GM18868 (cell line): ENCODE results near the gene EPHA1.
"Not testable (repeated sequence)": the region's sequence is repeated elsewhere in the genome, so short reads cannot be mapped to it uniquely, and the experiment has no call there.

Experiments
- ATAC-seq: cut with Tn5 transposase; IDR thresholded peaks from one replicate; pipeline ENCODE4 v1.9.1; 2021; ENCODE audit warnings: mild to moderate bottlenecking, moderate library complexity; ENCODE audit not compliant: unreplicated experiment

The EPHA1 gene

DNA sequence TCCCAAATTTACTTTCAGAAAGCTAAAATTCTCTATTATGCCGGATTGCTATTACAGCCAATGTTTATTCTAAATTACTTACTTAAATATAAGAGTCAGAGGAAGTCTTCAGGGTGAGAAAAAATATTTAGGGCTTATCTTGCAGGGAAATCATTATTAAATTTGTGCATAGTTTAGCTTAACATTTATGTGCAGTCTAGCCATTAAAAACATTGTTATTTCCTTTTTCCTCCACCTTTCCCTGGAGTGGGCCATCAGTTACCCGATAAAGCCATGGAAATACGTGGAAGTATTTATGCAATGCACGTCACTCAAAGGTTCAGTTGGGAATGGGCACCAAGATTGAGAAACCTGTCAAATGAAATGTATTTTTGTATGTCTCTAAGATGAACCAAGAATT is 25.1 kb upstream of the EPHA1 start:
- ATAC-seq = no peak

DNA sequence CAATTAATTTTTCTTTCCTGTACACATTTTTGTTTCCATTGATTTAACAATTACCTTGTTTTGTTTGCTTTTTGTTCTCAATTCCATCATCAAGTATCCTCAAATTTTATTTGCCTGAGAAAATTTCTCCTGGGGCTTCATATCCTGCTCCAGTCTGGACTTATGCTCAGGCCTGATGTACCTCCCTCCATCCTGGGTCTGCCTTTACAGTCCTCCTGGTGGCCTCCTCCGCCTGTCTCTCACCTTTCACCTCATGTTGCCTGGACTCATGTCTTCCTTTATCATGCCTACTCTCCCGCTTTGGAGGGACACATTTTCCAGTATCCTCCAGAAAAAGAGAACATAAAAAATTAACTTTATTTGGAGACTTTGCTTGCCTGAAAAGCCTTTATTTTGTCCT is 22.5 kb upstream of the EPHA1 start:
- ATAC-seq = no peak

DNA sequence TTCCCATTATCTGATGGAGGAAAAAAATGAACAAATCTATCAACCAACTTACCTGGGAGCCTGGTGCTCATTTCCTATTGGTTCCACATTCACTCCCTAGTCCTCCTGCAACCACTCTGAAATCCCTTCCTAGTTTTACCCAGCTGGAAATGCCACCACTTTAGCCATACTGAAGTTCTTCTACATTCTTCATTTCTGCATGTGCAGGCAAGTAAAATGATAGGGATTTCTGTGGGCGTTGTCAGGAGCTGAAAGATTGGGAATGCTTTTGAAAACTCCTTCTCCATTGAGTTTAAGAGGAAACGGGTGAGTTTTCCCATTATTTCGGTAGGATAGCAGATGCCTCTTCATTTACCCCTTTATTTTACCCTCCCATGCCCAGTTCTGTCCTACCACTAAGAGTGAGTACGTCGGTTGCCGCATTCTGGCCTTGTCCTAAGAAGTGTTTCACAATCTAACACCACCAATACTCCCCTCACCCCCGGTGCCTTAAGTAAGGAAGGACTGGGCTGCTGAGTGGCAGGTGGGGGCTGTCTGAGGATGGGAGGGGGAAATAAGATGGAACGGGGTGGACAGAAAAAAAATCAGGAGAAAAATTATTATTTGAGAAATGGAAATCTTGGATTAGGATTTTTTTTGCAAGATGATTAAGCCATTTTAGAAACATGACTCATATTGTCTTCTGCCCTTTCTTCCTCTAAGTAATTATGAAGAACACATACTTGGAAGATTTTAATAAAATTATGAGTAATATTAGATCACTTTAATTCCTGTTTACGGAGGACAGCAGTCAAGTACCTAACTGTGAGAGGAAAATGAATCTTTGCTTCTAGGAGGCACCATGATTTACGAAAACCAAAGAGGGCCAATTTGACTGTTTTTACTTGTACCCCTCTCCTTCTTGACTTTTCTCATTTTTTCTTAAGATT is 21.4 kb upstream of the EPHA1 start:
- ATAC-seq = no peak

DNA sequence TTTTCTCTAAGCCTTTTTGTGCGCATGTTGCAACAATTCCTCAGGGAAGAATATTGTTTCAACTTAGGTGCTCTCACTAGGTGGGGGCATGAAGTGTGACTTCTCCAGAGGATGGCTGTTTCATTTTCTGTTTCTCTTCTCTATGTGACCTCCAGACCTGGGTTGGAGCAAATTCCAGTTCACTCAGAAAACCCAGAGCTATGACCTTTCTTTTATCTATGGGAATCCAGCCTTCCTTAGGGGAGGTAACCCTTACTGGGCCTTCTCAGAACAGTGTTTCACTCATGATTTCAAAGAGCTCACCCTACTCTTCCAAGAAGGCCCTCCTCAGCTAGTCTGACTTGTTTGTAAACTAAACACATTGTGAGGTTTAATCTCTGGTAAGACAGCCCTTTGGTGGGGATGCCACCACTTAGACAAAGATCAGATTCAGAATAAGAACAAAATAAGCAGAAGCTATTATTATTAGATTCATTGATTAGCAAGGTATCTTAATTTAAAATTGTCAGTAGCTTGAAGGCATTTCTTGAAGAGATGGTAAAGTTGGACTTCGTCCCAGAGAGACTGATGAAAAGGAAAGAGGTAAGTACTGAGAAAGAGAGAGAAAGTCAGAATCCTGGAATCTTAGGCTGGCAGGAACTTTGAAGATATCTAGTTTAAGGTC is 18.0 kb upstream of the EPHA1 start:
- no peak for ATAC-seq

DNA sequence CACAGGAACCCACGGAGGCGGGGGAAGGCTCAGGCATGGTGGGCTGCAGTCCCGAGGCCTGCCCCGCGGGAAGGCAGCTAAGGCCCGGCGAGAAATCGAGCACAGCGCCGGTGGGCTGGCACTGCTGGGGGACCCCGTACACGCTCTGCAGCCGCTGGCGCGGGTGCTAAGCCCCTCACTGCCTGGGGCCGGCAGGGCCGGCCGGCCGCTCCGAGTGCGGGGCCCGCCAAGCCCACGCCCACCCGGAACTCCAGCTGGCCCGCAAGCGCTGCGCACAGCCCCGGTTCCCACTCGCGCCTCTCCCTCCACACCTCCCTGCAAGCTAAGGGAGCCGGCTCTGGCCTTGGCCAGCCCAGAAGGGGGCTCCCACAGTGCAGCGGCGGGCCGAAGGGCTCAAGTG is 15.8 kb upstream of the EPHA1 start:
- ATAC-seq = not testable (repeated sequence)

DNA sequence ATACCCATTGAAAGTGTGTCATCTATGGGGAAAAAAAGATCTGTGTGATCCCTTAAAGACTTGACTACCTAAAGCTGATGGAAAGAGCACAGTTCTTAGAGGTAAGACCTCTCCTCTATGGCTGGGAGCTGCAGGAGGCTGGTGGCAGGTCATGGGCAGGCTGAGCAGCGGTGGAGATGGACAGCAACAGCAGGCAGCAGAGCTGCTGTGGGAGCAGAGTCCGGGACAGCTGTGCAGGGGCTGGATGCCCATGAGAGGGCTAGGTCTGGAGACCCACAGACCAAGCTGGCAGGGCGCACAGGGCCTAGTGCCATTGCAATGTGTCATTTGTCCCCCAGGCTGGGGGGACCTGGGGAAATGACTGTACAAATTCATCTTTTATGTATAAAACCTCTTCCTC is 13.4 kb upstream of the EPHA1 start:
- no peak for ATAC-seq

DNA sequence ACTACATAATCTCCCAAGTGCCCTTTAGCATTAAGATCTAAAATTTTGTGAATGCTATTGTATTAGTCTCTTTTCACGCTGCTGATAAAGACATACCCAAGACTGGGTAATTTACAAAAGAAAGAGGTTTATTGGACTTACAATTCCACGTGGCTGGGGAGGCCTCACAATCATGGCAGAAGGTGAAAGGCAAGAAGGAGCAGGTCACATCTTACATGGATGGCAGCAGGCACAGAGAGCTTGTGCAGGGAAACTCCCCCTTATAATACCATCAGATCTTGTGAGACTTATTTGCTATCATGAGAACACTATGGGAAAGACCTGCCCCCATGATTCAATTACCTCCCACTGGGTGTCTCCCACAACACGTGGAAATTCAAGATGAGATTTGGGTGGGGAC is 12.0 kb upstream of the EPHA1 start:
- ATAC-seq = not testable (repeated sequence)

DNA sequence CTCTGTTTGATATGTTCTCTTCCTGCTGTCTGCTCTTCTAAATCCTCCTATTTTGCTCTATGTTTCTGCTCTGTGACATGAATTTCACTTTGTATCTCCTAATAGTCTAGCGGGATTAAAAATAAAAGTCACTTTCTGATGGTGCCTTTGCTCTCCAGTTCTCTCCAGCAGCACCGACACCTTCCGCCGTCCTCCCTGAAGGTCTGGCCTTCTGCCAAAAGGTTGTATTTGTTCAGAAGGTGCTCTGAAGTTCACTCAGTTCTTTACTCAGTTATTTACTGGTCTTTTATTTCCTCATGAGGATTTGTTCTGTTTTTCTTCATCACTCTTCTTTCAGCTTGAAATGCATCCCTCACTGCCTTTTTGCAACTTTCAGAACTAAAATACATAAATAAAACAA is 11.2 kb upstream of the EPHA1 start:
- no peak for ATAC-seq

DNA sequence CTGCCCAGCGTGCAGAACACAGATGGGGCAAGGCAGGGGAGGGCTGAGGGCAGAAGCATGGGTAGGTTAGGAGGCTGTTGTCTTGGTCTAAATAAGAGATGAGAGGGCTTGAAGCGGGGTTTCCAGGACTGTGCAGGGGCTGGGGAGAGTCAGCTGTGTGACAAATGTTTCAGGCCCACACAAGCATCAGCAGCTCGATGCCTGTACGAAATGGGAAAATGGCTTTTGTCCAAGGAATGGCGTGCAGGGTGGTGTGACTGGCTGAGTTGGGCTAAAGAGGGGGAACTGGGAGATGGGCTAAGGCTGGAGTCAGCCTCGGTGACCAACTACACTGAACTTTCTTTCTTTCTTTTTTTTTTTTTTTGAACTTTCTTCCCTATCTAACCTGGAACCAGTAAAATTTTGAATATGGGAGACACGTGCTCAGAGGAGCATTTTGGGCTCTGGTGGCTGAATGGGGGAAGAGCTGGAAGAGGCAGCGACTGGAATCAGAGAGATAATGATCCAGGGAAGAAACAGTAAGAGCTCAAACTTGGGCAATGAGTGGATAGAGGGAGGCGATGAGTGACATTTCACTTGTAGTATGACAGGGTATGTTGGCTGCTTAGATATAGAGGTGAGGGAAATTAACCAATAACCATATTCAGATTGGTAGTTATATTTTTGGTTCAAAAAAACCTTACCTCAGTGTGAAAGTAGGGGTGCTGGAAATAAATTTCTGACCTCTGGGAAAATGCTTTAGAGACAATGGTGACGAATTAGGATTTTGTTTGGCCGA is 10.2 kb upstream of the EPHA1 start:
- ATAC-seq = no peak

DNA sequence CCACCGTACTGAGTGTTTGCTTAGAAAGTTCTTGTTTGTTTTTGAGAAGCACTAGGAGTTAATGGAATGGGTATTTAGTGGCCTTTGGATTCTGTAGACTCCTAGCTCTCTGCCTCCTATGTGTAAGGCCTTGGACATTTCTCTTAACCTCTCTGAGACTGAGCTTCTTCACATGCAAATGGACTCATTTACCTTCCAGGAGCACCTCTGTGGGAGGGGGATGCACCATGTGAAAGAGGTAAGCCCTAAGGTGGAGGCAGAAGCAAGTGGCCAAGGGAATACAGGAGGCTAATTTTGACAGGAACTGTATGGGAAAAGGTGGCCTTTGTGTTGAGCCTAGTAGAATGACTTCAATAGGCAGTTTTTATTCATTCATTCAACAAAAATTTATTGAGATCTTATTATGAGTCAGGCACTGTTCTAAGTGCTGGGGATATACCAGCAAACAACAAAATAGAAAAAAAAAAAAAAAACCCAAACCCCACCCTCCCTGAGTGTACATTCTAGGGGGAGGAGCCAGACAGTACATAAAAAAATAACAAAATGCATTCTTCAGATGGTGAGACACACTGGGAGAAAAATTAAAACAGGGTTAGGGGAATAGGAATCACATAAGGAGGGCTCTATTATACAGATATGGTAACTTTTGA is 9.2 kb upstream of the EPHA1 start:
- ATAC-seq = no peak

DNA sequence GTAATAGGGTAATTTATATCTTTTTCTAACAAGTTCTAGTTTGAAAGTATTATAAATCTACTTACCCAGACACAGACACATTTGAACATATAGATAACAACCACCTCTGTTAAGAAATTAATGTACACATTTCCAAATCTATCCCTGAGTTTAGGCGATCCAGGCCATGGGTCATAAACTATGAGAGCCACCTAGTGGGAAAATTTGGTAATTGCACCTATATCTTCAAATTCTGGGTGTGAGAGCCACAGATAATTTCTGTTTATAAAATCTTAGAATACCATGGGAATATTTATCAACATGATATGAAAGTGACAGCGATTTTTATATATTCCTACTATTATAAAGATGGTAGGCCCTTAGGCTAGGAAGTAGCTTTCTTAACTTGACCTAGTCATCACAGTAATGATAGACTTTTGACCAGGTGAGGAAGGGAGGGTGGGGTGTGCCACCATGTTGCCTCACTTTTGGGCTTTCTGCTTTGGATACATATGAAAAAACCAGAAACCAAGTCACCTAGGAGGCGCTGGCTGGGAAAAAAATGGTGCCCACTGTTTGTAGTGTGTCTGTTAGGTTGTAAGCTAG is 8.0 kb upstream of the EPHA1 start:
- ATAC-seq = peak; percentile 77

DNA sequence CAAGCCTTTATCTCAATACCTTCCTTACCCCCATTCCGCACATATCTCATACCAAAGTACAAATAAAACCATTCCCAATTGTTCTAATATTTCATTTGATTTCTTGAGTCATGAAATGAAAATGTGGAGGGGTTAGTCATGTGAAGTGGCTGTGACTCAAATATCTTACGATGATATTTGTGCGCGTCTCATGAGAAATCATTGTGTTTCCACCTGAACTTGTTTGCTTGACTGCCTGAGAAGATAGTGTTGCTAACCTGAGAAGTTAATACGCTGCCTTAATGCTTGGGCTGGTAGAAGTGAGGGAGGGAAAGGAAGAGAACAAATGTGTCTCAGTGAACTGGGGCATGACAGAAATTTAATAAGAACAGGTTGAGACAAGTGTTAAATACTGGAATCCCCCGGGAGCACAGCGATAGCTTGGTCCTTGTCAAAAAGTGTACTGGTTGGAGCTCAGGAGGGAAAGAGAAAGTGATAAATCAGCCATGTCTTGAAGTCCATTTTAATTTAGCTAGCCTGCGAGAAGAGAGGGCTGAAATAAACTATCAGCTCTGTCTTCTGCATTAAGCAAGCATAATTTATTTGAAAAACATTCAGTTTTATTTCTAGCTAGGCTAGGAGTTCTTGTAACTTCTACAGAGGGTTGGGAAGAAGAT is 7.2 kb upstream of the EPHA1 start:
- no peak for ATAC-seq

DNA sequence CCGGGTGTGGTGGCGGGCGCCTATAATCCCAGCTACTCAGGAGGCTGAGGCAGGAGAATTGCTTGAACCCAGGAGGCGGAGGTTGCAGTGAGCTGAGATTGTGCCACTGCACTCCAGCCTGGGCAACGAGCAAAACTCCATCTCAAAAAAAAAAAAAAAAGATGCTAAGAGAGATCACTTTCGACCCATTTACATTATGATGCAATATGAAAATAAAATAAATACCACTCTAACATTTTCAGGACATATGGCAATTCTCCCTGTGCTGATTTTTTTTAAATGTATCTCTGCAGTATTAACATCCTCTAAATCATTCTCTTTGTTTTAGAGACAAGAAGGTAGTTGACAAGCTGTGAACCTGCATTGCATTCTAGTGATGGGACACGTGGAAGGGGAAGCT is 6.6 kb upstream of the EPHA1 start:
- not testable (repeated sequence) for ATAC-seq

DNA sequence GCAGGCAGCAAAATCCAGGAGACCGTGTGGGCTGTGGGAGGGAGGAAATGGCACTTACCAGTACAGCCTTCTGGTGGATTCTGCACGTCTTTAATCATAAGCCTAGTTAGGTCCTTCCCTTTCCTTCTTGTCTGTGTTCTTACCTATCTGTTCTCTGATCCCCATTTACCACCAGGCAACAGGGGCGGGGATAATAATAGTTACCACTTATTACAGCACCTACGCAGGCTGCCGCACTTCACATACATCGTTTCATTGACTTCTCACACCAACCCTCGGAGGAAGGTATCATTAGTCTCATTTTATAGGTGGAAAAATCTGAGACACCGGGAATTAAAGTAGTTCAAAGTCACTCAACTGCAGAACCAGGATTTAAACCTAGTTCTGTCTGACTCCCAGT is 4.5 kb upstream of the EPHA1 start:
- ATAC-seq = no peak

DNA sequence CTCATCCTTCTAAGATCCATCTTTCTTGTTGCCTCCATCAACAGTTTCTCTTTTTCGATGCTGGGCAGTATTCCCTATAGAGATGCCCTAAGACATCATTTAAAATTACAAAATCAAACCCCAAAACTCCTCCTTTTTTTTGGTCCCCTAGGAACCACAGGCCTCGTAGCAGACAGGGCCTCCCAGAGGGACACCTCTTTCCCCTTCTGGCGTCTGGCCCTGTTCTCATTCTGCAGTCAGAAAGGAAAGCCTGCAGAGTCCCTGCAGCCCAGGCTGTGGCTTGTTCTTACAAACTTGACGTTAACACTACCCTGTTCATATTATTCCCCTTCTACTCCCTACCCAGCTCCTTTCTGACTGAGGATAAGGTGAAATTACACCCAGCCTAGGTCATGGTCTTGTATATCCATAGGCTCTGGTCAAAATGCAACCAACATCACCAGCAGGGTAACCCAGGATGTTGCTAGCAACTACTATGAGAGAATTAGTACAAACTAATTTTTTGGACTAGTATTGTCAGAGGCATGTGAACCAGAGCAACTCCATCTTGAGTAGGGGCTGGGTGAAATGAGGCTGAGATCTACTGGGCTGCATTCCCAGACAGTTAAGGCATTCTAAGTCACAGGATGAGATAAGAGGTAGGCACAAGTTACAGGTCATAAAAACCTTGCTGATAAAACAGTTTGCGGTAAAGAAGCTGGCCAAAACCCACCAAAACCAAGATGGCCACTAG is 3.5 kb upstream of the EPHA1 start:
- ATAC-seq = no peak

DNA sequence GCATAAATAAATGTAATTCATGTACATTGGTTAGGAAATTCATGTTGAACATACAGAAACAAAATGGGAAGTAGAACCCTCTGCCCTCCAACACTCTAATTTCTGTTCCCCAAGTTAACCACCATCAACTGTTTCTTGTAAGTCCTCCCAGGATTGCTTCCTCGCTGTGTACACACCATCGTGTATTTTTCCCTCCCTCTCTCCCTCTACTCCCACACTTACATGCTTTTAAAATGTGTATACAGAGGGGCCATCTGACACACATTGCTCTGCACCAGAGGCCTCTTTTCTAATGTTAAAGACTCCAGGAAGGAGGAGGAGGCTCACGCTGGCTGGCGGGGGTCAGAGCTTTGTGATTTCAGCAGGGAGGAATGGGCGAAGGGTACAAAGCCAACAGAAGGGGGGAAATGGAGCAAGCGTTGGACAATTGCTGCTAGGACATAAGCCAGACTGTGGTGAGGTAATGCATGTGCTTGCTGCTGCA is 1.9 kb upstream of the EPHA1 start:
- ATAC-seq = no peak

DNA sequence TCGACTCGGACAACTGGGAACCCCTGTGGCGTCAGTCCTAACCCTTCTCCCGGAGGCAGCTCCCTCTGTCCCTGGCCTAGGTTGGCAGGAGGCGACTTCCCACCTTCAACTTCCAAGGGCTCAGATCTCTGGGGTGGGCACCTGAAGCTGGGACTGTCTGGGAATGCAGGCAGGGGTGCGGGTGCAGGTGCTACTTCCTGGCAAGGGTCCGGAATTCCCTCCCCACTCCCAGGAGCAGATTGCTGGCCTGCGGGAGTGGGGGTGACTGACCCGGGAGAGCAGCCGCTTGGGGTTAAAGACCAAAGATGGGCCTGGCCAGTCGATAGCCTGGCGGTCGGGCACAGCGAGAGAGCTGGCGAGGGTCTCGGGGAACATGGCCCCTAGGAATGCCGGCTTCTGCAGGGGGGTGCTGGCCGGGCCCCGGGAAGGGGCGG is 387 bp downstream of the EPHA1 start:
- ATAC-seq = no peak

DNA sequence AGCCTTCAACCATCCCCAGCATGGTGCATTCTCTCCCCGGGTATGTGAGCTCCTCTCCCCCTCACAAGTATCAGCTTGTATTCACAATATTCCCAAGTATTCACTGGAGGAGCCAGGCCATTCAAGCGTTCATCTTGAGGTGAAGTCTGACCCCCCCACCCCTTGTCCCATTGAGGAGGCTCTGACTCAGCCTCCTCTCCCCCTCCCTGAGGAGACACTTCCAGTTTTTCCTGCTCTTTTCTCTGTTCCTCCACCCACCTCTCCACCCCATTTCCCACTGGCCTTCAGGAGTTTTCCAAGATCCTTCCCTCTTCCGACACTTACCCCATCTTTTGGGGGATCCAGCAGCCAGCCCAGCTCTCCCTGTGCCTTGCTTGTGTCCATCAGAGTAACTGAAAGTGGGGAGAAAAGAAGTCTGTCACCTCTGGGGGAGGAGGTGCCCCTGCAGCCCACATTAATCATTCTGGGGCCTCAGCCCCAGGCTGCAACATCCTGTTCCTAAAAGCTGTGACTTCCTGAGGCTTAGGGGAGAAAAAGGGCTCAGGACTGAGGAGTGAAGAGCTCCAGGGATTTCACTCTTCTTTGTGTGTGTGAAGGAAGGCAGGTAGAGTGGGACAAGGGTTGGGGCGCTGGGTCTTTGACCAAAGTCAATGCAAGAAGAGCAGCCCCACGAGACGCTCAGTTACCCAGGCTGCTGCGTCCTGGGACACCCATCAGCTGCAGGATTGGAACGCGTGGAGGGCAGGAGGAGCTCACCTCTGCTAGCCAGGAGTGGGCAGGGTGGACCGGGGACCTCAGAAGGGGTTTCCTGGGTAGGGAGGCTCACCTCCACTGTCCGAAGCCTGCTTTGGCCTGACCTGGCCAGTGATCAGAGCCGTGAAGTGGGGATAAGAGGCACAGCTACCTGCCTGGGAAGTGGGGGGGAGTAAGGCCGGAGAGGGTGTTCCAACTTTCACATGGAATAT is 1.1 kb downstream of the EPHA1 start:
- no peak for ATAC-seq
